PC-3 (cell line): ENCODE measurements around the gene EDN3. TPM values are rescaled to one million over a fixed set of nuclear protein-coding genes. Genes with fewer than 3 reads are reported as not detected.

Source experiments
- ATAC-seq: fragments of 200-7000 bp; cut with Tn5 transposase; 2 replicates; pipeline ENCODE4 v1.9.1; 2020; ENCODE audit warnings: mild to moderate bottlenecking, moderate library complexity
- BruUV-seq: library from RNA; stranded (reverse); fragments of 400-500 nt; replicated peaks from 2 replicates; lab custom pipeline; 2021; lab: Mats Ljungman, UMichigan
- CTCF ChIA-PET: fragments of 300-600 bp; sonication (Branson Sonifier 250); formaldehyde crosslinking; loops from one replicate; lab custom pipeline; 2022; ENCODE audit warnings: antibody characterized with exemption; lab: Charles Lee
- POLR2A ChIA-PET: fragments of 300-600 bp; sonication (Branson Sonifier 250); formaldehyde crosslinking; loops from one replicate; lab custom pipeline; 2022; ENCODE audit warnings: antibody characterized with exemption; ENCODE audit not compliant: unreplicated experiment; lab: Charles Lee
- DNase-seq: peaks from one replicate; pipeline ENCODE4 v3.0.0-alpha.2; 2015
- H2AFZ ChIP-seq: fragments of 300-600 bp; sonication (generic); 2 replicates; pipeline ENCODE4 v1.6.0; 2016; ENCODE audit warnings: antibody characterized with exemption, low read length
- H3F3A ChIP-seq: fragments of 300-600 bp; sonication (generic); one replicate; pipeline ENCODE4 v1.6.0; 2017; ENCODE audit warnings: antibody characterized with exemption, low read length, control low read depth, mild to moderate bottlenecking; ENCODE audit not compliant: unreplicated experiment
- H3K27ac ChIP-seq: fragments of 300-600 bp; sonication (generic); 2 replicates; pipeline ENCODE4 v1.5.1; 2016; ENCODE audit warnings: mild to moderate bottlenecking, low read length
- H3K27me3 ChIP-seq: fragments of 300-600 bp; sonication (generic); 2 replicates; pipeline ENCODE4 v1.6.1; 2016; ENCODE audit warnings: low read length, mixed read lengths
- H3K36me3 ChIP-seq: fragments of 300-600 bp; sonication (generic); 2 replicates; pipeline ENCODE4 v1.6.1; 2016; ENCODE audit warnings: low read depth, mixed run types, low read length, mixed read lengths
- H3K4me1 ChIP-seq: fragments of 300-600 bp; sonication (generic); 2 replicates; pipeline ENCODE4 v1.5.1; 2016; ENCODE audit warnings: low read length; ENCODE audit not compliant: insufficient read depth
- H3K4me2 ChIP-seq: fragments of 300-600 bp; sonication (generic); 2 replicates; pipeline ENCODE4 v1.6.0; 2016; ENCODE audit warnings: low read length
- H3K4me3 ChIP-seq: fragments of 300-600 bp; sonication (generic); 2 replicates; pipeline ENCODE4 v1.5.1; 2016; ENCODE audit warnings: mild to moderate bottlenecking, low read length, mixed read lengths
- H3K79me2 ChIP-seq: fragments of 300-600 bp; sonication (generic); 2 replicates; pipeline ENCODE4 v1.6.1; 2017; ENCODE audit warnings: low read length, mixed read lengths
- H3K9ac ChIP-seq: fragments of 300-600 bp; sonication (generic); 2 replicates; pipeline ENCODE4 v1.6.0; 2016; ENCODE audit warnings: mild to moderate bottlenecking, low read length
- H3K9me2 ChIP-seq: fragments of 300-600 bp; sonication (generic); replicated peaks from 2 replicates; pipeline ENCODE4 v1.6.1; 2016; ENCODE audit warnings: mixed run types, low read length, mixed read lengths
- H3K9me3 ChIP-seq: fragments of 300-600 bp; sonication (generic); 2 replicates; pipeline ENCODE4 v1.6.1; 2016; ENCODE audit warnings: low read length, mixed read lengths
- H4K20me1 ChIP-seq: fragments of 300-600 bp; sonication (generic); 2 replicates; pipeline ENCODE4 v1.6.1; 2016; ENCODE audit warnings: low read length, mixed read lengths
- CTCF ChIP-seq: fragments of 300-600 bp; sonication (generic); conservative IDR thresholded peaks from 2 replicates; pipeline ENCODE4 v1.5.1; 2017; ENCODE audit warnings: antibody characterized with exemption, low read depth, mild to moderate bottlenecking, low read length
- EZH2 ChIP-seq: fragments of 300-600 bp; sonication (generic); IDR thresholded peaks from one replicate; pipeline ENCODE4 v1.6.1; 2017; ENCODE audit warnings: antibody characterized with exemption, mild to moderate bottlenecking, low read length; ENCODE audit not compliant: unreplicated experiment
- EZH2phosphoT487 ChIP-seq: fragments of 300-600 bp; sonication (generic); IDR thresholded peaks from 2 replicates; pipeline ENCODE4 v1.6.1; 2018; ENCODE audit warnings: mild to moderate bottlenecking, antibody characterized with exemption, low read length, borderline replicate concordance
- intact Hi-C: fragments of 100-400 bp; cut with micrococcal nuclease; formaldehyde crosslinking; loops from 2 replicates; pipeline ENCODE4 v1.9.0; 2023
- total RNA-seq: library from RNA; depleted of rRNA; stranded (reverse); fragments of >200 nt; gene quantifications from 2 replicates; pipeline ENCODE4 v1.2.3, GENCODE V29; 2014

The EDN3 gene
- total RNA-seq, 1 experiment from 2014 or later, result not detected

GRCh38 chr20:59349277-59349676 is 48.9 kb downstream of the EDN3 start:
- Histone ChIP-seq H3K4me2 (no peak overlapping the region), H4K20me1 (no peaks in the 10 kb centered on the region), H3K9ac (no peak overlapping the region), H3K27me3 (peaks cover 48% of the 10 kb centered on the region), H2AFZ (no peak overlapping the region), H3K79me2 (no peaks in the 10 kb centered on the region), H3K4me1 (peaks cover 6% of the 10 kb centered on the region), H3K36me3 (no peaks in the 10 kb centered on the region), H3F3A (no peaks in the 10 kb centered on the region), H3K4me3 (no peak overlapping the region), H3K9me2 (no peaks in the 10 kb centered on the region), H3K27ac (no peak overlapping the region), H3K9me3 (no peaks in the 10 kb centered on the region)
- no TSS peak for BruUV-seq
- POLR2A ChIA-PET, result no interaction called here
- DNase-seq, result no peak
- TF ChIP-seq EZH2 (no peak), CTCF (no peak), EZH2phosphoT487 (no peak)
- CTCF ChIA-PET, result no interaction called here
- ATAC-seq, result no peak
- intact Hi-C loops, result no loop called here

DNA sequence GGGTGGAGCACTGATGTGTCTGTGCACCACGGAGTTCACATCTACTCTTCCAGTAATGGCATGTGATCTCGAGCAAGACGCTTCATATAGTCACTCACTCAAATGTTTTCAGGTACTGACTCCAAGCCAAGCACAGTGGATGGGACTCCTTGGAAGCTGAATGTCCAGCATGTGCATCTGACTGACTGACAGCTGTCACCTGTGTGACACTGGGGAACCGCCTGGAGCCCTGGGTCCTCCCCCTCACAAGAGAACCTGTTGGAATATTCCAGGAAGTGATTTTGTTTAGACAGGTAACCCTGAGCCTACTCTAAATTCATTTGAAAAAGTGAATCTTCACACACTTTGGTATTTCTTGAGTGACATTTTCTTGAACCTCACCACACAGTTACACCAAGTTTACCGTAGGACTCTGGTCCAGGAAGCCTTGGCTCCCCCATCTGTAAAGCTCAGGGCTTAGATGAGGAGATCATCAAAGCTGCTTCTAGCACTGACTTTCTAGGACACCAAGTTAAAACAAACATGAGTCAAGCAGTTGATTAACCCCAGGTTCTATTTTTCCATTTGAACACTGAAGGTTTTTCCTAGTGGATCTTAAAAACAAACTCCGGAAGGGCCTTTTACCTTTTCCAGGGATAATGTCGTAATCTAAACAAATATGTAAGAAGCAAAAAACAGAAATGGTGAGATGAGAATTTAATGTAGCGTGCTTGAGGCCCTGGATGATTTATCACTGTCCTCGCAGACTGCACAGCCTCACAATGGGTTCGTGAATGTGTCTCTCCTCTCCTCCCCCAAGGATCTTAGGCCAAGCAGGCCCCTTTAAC is 50.1 kb downstream of the EDN3 start:
- Histone ChIP-seq H3K4me2 (0 out of 2 replicates have a peak overlapping the region, but pooled peaks have one; percentile 4), H3K4me1 (peaks cover 6% of the 10 kb centered on the region), H4K20me1 (no peaks in the 10 kb centered on the region), H3K27me3 (peaks cover 37% of the 10 kb centered on the region), H2AFZ (no peak overlapping the region), H3F3A (no peaks in the 10 kb centered on the region), H3K9ac (no peak overlapping the region), H3K9me3 (no peaks in the 10 kb centered on the region), H3K79me2 (no peaks in the 10 kb centered on the region), H3K27ac (no peak overlapping the region), H3K4me3 (no peak overlapping the region), H3K9me2 (no peaks in the 10 kb centered on the region), H3K36me3 (no peaks in the 10 kb centered on the region)
- ChIA-PET POLR2A (no interaction called here), CTCF (no interaction called here)
- TF ChIP-seq EZH2phosphoT487 (no peak), CTCF (no peak), EZH2 (no peak)
- ATAC-seq (no peak), DNase-seq (no peak)
- intact Hi-C loops, result no loop called here
- no TSS peak for BruUV-seq
